Activated T-helper 9 cell treated with anti-CD3 and anti-CD28 coated beads, Interleukin-2, amount 50 U/mL, for 16 hours (primary cell): ENCODE measurements around the gene SPATC1L.
"Not testable (repeated sequence)": the region's sequence is repeated elsewhere in the genome, so short reads cannot be mapped to it uniquely, and the experiment has no call there.

ENCODE experiments used
- DNase-seq: peaks from one replicate; pipeline ENCODE4 v3.0.0-alpha.2; 2020; ENCODE audit warnings: low read depth

Gene SPATC1L

DNA sequence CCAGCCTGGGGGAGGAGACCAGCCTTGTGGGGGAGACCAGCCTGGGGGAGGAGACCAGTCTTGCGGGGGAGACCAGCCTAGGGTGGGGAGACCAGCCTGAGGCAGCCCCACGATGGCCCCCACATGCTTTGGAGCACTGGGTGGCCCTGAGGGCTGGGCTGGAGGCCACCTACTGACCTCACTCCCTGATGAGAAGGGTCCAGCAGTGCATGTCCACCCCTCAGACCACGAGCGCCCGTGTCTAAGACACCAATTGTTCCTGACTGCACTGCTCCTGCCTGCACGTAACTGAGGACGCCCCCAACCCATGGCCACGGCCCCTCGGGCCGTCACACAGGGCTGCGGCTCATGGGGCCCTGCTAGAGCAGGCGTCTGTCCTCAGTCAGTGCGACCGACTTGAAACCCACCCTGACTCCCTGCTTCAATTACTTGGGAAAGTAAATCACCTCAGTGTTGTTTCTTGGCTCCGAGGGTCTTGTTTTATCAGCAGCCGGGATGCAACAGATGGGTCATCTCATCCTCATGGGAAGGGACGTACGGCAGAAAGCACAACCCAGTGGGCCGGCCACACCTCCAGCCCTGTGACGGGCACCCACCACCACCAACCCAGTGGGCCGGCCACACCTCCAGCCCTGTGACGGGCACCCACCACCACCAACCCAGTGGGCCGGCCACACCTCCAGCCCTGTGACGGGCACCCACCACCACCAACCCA lies at the start of gene SPATC1L:
Gene SPATC1L (minus strand): TSS at position 550 of the 715 bp plus-strand sequence. CDS start 1,643 bp downstream, outside the sequence.
- DNase-seq = no peak

DNA sequence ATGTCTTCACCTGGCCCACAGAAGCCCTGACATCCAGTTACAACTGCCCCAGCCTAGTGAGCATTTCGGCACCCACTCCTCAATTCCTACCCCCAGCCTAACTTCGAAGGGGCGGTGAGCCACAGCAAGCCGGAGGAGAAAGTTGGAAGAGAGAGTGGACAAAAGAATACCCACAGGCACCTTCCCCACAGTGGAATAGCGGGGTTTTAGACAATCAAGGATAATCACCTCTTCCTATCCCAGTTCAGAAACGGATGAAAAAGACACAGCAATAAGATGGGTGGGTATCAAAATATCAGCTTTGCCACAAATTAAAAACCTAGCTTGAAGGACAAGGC lies 45.6 kb upstream of the SPATC1L start:
- no peak for DNase-seq

DNA sequence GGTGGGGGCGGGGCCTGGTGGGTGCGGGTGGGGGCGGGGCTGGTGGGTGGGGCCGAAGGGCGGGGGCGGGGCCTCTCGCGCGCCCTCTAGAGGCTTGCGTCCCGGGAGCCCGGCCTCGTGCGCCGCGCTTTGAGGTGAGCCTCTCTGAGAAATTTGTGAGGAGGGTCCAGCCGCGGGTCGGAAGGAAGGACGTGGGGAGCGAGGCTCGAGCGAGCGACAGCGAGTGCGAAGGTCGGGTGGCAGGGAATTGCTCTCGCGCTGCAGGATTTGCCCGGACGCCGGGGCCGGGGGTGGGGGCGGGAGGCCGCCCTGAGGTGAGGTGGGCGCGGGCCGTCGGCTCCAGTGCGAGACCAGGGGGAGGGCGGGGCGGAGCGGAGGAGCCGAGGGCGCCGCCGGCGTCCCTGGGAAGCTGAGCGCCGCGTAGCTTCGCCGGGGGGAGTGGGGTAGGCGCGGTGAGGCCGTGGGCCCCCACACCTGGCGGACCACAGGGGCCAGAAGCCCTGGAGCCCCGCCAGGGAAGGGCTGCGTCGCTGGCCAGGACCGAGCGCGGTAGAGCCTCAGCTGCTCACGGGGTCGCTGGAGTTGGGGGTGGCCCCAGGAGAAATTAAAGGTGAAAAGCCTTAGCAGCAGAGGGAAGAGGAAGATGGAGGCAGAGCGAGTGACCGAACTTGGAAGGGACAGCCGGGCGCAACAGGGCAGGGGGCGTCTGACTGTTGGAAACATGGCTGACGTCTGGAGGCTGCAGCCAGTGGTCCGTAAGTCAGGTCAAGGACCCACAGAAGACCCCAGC lies 45.1 kb upstream of the SPATC1L start:
- DNase-seq = no peak

DNA sequence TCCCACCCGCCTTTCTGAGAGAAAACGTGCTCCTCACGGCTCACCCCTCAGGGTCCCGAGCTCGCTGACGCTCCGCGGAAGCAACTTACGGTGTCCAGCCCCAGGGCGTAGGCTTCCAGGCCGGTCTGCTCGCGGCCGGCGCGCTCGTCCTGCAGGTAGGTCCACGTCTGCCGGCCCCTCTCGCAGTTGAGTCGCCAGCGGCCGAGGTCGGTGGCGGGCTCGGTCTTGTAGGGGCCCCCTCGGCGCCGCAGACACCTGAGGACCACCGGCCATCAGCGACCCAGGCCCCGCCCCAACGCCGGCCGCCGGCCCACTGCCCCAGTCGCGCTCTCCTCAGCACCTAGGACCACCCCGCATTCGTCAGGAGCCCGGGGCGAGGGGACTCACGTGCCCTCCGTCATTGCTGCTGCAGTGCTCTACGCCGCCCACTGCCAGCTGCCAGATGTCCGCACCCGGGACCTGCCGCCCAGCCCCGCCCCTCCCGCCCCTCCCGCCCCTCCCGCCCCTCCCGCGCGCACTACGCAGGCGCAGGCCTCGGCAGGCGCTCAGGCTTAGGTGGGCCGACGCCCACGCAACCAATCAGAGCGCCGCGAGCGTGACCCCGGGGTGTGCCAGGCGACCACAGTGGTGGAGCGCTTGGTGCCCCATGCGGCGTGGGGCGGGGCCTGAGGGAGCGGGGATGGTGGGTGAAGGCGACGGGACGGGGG lies 44.2 kb upstream of the SPATC1L start, which contains the start of gene LSS:
Gene LSS (minus strand): TSS at position 430 of the 707 bp plus-strand sequence. CDS start 29 bp downstream, at position 401.
- DNase-seq = peak; percentile 96

DNA sequence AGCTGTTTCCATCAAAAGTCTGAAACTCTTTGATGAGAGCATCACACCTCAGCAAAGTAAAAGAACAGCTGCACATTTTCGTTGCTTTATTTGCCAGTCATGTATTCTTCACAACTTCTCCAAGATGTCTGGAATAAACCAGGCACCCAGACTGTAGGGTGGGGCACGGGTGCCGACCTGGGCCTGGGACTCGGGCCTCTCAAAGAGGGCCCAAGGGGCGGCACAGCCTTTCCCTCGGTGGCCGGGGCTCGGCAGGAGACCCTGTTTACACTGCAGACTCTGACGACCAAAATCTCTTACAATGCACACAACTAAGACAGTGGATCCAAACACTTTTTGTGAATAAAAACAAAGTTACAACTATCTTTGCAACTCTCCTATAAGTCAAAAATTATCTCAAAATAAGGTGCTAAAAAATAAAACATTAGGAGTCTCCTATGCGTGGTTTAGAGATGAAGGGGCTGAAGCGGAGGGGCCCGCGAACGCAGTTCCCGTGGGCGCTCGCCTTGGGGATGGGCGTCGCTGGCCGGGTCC lies 43.6 kb upstream of the SPATC1L start:
- no peak for DNase-seq

DNA sequence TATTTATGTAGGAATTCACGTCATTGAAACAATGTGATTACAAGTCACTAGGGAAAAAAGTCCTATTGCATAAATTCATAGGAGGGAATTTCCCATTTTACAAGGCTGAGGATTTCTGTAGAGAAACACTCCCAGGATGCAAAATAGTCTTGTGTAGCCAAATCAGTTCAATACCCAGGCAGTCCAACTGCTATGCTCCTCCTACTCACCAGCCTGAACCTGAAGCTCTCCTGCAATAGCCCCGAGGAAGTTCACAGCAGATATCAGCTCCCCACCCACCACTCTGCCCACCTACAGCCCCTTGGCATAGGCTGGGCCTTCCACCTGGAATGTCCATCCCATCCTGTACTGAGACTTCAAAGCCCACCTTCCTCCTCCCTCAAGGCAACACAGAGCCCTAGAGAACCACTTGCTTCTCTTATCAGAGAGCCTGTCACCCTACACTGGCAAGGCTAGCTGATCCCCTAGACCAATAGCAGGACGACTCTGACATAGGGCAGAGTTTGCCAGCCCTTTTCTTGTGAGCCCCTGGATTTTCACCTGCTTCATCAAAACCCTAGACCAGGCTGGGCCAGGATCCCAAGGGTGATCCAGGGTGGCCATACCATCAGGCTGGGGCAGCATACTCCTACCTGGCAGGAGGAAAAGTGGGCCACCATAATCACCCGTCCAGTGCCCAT lies 42.8 kb upstream of the SPATC1L start:
- no peak for DNase-seq

DNA sequence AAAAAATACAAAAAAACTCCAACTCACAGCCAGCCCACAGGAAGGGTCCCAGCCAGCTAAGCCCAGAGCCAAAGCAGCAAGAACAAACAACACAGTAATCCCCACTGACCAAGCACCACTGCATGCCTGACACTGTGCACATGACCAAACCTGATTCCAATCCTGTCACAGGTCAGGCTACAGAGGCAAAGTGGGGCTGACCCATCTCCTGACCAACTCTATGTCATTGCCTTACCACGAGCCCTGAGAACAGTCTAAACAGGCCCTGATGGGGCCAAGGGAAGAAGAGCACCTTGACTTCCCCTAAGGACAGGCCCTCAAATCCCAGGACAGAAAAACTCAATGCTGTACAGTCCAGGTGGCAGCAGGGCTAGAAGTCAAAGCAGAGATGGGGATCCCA lies 41.9 kb upstream of the SPATC1L start:
- no peak for DNase-seq

DNA sequence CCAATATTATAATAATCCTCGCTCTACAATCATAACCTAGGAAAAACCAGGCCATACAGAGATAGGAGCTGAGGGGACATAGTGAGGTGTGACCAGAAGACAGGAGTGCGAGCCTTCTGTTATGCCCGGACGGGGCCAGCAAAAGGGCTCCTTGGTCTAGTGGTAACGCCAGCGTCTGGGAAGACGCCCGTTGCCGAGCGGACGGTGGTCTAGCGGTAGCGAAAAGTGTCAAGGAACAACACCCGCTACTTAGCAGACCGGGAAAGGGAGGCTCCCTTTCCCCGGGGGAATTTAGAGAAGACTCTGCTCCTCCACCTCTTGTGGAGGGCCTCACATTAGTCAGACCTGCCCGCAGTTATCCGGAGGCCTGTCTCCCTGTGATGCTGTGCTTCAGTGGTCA lies 39.4 kb upstream of the SPATC1L start:
- DNase-seq = not testable (repeated sequence)

DNA sequence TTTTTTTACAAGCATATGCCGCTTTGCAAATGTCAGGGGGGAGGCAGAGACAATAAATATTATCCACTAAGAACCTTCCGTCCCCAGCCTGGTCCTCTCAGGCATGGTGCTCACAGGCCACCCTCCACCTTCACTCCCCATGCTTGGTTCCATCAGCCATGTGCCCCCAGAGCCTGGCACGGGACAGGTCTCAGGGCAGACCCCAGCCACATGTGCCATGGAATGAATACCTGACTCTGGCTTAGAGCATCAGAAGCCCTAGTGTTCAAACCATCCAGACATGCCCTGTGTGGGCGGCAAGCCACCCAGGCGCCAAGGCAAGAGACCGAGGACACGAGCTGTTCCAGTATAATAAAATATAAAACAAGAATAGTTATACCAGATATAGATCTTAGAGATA lies 39.0 kb upstream of the SPATC1L start:
- no peak for DNase-seq

DNA sequence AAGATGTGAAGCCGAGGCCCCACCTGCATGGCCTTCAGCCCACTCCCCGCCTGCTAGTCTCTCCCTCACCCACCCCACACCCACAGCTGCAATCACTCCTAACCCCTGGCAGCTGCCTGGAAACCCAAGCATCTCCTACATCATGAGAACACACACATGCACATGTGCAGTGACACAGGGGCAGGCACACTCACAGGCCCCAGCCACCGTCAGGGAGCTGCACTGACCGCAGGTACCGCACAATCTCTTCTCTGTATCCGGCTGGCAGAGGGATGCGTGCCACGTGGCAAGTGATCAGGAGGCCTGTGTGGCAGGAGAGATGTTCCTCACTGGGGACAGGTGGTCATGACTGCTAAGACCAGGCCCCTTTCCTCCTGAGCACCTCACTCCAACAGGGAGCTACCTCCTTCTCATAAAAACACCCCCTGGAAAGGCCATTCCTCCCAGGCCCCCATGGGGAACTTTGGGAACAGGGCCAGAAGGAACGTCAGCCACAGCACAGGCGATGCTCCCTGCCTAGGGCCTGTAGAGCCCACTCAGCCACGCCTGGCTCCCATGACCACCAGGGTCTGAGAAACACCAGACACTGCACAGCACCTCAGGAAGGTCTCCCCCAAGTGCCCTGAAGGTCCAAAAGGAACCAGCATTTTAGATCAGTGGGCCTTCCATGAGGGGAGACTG lies 38.3 kb upstream of the SPATC1L start:
- DNase-seq = no peak

DNA sequence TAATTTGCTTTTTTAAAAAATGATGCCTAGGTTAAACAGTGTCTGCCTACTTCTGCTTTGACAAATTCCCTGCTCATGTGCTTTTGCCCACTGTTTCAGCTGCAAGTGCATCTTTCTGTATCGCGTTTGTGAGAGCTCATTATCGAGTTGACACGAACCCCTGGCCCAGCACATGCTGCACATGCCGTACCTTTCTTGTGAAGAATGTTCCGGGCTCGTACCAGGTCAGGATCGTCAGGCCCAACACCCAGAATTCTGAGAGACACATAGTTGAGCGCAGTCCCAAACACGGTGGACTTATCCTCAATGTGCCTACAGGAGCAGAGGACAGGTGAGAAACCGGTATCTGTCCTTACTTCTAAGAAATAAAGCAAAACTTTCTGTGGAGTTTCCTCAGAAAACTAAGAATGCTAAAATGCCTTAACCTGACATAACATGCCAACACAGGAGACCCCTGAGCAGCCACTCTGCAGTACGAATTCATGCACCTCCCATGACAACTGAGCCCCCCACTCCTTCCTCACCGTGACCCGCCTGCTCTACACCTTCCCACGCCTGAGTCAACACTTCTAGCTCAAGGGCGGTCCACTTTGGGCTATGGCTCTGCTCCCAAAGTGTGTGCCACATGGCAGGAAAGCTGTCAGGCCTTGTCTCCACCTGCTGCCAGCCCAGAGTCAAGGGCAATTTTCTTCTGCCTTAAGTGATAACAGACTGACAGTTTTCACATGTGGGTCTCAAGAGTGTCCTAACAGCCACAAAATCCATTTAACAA lies 37.6 kb upstream of the SPATC1L start:
- no peak for DNase-seq

DNA sequence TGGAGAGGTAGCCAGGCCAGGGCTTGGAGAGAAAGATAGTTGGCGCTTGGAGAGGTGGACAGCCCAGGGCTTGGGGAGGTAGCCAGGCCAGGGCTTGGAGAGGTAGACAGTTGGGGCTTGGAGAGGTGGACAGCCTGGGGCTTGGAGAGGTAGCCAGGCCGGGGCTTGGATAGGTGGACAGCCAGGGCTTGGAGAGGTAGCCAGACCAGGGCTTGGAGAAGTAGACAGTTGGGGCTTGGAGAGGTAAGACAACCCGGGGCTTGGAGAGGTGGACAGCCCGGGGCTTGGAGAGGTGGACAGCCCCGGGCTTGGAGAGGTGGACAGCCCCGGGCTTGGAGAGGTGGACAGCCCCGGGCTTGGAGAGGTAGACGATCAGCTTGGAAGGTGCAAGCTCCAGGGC lies 36.6 kb upstream of the SPATC1L start:
- no peak for DNase-seq

DNA sequence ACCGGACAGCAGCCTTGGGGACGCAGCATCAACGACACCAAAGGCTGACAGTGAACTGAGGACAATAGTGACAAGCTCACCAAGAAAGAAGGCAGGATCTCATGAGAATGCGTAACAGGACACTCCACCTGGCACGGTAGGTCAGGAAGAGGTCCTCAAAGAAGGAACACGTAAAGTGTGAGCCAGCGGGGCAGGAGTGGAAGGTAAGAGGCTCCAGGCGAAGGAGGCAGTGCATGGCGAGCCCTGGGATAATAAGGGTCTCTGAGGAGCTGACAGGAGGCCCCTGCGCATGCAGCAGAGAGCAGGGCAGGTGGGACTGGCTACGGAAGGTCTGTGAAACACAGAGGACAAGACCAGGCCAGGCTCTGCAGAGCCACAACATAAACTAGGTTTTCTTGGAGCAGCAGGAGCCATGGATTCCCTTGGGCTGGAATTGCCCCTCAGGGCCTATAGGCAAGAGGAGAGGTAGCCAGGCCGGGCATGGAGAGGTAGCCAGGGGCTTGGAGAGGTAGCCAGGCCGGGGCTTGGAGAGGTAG lies 36.1 kb upstream of the SPATC1L start:
- DNase-seq = no peak

DNA sequence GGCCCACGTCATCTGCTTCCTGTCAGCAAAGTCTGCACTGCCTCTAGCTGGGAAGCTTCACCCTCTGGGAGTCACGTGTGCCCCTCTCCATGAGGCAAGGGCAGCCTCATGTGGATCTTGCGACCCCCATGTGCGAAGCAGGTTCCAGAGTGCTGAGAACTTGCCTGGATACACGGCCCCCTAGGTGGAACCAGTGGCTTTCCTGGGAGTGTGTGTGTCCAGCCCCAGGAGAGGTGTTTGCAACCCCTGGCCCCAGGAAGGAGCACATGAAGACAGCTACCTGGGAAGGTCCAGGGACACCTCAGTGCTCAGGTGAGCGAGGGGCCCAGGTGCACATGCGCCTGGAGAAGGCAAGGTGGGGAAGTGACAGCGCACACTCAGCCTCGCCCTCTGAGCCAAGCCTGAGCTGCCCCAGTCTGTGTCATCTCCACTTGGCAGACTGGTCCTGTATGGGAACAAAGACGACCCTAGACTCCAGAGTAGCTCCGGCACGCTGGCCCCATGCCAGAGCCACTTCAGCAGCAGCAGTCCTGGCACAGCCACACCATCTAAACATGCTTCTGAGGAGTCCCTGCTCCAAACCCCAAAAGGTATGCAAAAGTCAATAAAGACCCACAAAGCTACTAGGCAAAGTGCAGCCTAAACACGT lies 35.5 kb upstream of the SPATC1L start:
- DNase-seq = no peak

DNA sequence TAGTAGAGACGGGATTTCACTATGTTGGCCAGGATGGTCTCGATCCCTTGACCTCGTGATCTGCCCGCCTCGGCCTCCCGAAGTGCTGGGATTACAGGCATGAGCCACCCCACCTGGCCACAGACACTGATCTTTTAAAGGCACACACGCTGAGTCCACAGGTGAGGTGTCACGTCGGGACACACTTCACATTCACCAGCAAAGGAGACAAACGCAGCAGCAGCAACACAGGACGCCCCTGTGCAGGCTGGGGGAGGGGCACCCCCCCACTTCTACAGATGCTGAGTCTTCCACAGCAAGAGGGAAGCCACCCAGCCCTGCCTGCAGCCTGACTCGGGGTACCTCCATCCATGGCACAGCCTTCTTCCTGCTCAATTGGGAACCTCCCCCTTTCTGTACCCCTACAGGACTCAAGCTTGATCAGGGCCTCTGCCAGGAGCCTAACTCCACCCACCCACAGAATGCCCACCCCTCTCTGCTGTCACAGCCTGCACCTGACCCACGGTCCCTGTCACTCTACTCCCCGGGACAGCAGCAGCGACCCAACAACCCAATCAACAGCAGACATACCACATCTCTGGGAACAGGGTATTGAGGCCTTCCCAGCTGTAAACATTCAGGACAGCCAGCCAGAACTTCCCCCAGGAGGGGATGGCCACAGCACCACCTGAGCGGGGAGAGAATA lies 34.8 kb upstream of the SPATC1L start:
- no peak for DNase-seq

DNA sequence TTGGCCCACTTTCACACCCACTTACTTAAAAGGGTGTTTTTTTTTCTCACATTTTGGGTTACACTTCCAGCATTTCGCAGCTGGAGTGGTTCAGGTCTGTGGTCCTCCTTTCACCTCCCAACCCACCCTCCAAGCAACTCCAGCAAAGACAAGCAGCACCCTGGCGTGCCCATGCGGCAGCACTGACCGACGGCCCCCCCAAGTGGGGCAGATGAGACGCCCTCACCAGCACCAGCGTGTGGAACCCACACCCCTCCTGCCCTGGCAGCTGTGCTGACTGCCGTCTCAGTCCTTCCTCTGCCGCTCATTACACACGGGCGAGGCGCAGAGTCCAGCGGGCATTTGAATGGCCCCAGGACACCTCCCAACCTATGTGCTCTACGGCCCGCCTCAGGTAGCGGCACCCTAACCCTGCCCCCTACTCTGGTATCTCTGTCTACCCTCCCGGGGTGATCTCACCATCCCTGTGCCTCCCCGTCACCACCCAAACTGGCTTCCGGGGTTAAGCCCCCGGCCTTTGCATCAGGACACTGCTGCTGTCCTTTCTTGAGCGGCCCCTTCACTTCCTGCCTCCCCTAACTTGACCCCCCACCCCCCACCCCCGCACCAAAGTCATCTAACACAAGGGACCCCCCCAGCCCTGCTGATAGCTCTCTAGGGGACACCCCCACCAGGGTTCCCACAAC lies 33.4 kb upstream of the SPATC1L start:
- no peak for DNase-seq

DNA sequence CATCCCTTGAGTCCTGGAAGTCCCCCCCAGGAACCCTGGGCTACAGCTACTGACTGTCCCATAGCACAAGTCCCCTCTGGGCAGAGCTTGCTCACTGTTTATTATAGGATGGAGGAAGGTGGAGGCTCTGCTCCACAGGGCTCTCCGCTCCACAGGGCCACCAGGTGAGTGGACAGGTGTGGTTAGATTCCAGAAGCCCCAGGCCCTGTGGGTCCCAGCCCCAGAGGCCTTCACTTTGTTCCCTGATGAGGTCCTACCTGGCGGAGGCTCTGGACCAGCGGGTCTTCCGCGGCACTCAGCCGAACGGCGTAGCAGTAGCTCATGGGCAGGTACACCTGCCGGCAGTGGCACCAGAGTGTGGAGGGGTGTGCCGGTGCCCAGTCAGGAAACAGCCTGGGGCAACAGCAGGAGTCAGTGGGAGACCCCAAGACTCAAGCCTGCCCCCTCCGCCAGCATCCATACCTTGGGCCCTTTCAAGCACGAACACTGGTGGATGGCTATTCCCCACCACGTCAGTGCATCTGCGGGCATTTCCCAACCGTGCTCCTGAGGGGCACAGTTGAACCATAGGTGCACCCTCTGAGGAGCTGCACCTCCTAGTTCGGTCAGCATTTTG lies 32.0 kb upstream of the SPATC1L start:
- no peak for DNase-seq

DNA sequence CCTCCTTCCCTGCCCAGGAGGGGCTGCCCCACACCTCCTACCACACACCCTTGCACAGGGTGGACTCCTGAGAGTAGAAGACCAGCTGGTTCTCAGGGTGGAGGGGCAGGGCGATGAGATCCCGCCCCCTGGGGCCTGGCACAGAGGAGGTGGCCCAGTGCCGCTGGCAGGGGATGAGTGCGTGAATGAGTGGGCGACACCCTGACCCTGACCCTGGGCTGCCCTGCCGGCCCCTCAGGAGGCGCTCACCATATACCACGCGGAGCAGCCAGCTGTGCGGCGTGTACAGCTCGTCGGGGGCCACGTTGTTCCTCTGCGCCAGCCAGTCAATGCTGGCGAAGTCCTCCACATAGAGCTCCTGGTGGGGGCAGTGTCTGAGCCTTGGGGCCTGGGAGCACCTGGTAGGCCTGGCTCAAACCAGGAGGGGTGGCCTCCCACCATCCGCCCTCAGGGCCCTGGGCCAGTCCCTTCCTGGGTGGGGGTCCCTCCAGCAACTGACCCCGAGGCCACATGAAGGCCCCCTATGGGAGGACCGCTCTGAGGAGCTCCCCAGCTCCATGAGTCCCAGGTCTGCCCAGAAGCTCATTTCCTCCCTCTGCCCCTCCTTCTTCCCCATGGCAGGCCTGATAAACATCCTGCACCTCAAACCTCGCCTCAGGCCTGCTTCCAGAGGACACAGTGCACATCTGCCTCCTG lies 31.3 kb upstream of the SPATC1L start:
- no peak for DNase-seq
